Kidney capillary endothelial cell (primary cell): ENCODE results near the gene CYB561D1.
"Not testable (repeated sequence)": the region's sequence is repeated elsewhere in the genome, so short reads cannot be mapped to it uniquely, and the experiment has no call there.

Source experiments
- DNase-seq: peaks from one replicate; pipeline ENCODE4 v3.0.0-alpha.2; 2018; ENCODE audit warnings: low spot score

Gene CYB561D1, protein sequence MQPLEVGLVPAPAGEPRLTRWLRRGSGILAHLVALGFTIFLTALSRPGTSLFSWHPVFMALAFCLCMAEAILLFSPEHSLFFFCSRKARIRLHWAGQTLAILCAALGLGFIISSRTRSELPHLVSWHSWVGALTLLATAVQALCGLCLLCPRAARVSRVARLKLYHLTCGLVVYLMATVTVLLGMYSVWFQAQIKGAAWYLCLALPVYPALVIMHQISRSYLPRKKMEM

GRCh38 chr1:109493805-109494539, at the start of gene CYB561D1:
Gene CYB561D1, plus strand, starts transcription at chr1:109494094. Its CDS starts 46 bp downstream, at chr1:109494140.
- DNase-seq: peak; percentile 81

DNA sequence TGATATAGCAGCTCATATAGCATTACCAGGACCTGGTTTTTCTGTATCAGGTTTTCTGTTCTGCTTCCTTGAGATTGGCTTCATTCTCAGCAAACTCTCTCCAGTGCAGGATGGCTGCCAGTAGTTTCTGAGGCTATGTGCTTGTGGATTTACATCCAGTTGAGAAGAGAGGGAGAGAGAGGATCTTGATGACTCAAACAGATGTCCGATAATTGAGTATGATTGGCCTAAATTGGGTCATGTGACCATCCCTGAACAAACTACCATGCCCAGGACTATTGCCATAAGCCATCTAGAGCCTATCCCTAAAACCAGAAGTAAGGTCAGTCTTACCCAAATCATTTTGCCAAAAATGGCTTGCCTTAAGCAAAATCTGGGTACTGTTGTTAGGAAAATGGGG, 49.5 kb upstream of the CYB561D1 start:
- no peak for DNase-seq

- DNase-seq: not testable (repeated sequence)
Observed at GRCh38 chr1:109445949-109446695, 47.8 kb upstream of the CYB561D1 start.

DNA sequence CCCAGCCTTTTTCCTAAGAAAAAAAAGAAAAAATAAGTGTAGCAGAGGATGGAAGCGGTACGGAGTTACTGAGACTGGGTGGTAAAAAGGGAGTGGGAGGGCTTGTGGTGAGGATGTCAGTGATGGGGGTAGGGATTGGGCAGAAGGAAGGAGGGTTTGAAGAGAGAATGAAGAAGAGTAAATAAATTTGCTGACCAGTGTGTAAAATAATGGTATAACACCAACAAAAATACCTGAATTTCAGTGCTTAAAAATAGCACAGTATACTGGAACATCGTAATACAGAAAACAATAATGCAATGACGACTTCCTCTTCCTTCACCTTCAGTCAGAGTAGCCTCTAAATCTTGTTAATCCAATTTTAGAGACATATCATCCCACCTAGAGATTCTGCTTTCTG, 46.4 kb upstream of the CYB561D1 start:
- DNase-seq: no peak

DNA sequence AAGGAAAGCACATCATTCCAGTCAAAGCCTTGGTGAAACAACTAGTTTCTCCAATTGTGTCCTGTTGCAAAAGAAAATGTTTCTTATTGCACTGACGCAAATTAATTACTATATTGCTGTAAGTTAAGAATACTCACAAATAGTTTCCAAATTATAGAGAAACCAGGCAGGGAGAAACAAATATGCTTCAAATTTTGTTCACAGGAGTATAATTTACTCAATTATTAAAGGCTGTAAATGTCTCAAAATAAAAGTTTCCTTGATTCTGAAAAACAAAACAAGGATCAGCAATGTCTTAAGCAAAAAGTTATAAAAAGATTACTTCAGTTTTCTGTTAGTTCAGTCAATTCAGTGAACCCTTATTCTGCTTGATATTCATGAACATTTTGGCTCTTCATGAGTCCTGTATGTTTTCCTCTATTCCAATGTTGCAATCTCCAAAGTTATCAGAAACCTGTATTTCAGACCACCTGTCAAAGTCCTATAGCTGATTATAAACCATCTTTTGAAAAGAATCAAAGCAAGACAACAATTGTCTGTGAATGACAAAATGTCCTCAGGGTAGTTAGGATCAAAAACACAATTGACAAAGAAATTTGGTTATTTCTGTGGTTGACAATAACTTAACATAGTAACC, 39.3 kb upstream of the CYB561D1 start:
- no peak for DNase-seq

DNA sequence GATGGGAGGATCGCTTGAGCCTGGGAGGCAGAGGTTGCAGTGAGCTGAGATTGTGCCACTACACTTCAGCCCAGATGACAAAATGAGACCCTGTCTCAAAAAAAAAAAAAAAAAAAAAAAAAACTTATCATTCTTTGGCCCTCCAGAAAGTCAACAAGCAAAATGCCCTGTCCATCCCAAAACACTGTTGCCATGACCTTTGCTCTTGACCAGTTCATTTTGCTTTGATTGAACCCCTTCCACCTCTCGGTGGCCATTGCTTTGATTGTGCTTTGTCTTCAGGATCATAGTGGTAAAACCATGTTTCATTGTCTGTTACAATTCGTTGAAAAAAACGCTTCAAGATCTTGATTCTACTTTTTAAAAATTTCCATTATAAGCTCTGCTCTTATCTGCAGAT, 36.1 kb upstream of the CYB561D1 start:
- DNase-seq: no peak

GRCh38 chr1:109466125-109466451, 27.8 kb upstream of the CYB561D1 start:
- no peak for DNase-seq

DNA sequence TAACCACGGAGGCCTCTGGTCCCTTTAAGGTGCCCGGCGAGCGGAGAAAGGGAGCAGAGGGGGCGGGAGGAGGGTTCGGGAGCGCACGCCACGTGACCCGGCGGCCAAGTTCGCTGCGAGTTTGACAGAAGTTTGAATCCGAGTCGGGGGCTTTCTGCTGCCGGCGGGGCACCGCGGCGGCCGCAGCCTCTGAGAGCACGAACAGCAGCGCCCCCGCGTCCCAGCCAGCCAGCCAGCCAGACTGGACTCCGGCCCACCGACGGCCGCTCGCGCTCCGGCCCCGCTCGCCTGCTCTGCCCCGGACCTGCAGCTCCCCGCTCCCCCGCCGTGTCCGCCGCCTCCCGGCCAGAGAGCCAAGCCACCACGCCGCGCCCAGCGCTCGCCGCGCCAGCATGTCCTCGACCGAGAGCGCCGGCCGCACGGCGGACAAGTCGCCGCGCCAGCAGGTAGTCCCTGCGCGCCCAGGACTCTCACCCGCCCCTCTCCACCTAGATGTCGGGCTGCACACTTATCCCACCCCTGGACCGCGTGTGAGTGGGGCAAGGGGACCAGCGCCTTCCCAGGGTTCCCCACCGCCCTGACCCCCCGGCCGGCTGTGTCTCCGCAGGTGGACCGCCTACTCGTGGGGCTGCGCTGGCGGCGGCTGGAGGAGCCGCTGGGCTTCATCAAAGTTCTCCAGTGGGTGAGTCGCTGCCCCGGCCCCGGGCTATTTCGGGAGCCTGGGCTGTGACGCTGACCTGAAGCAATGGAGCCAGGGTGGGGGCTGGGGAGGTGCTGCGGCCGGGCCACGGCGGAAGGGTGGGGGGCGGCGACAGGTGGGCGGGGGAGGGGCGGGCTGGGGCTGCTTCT, 27.2 kb upstream of the CYB561D1 start, which contains the start of gene SYPL2:
Gene SYPL2, plus strand, starts transcription at position 95 of the 849 bp plus-strand sequence. Its CDS starts 298 bp downstream, at position 393.
- DNase-seq: no peak

DNA sequence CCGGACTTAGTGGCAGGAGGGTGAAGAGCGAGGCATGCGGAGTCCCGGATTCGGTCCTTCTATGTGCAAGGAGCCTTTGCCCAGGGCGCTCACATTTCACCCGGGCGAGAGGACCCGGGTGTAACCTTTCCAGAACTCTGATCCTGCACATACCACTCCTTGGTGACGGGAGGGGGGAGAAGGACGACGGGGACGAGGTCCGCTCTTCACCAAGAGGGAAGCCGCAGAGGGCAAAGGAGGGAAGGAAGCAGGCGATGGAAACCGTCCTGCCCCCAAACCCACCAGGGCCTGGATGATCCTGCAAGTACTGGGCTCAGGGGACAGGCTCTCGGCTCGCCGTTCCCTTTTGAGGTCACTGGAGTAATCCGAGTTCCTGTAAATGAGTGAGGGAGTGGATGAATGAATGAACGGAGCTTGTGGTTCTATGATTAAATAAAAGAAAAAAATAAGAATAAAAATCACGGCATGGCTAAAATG, 26.6 kb upstream of the CYB561D1 start:
- DNase-seq: no peak

- DNase-seq: no peak
Observed at GRCh38 chr1:109468061-109468460, 25.8 kb upstream of the CYB561D1 start.

GRCh38 chr1:109468903-109469302, 25.0 kb upstream of the CYB561D1 start:
- no peak for DNase-seq

DNA sequence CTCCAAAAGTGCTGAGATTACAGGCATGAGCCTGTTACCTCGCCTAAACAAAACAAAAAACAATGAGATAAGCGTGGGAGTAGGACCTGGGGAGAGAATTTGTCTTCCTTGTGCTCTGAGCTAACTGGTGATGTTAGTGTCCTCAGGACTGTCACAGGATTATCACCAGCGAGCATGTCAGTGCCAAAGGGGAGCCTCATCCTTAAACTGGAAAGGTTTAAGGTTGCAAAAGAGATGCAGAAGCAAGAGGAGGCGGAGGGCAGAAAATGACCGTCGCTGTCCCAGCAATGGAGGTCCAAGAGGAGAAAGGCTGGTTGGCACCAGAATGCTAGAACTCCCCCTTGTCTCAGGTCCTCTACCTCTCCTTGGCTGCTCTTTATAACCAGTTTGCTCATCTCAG, 23.6 kb upstream of the CYB561D1 start:
- DNase-seq: no peak

GRCh38 chr1:109472779-109473178, 21.1 kb upstream of the CYB561D1 start:
- no peak for DNase-seq

DNA sequence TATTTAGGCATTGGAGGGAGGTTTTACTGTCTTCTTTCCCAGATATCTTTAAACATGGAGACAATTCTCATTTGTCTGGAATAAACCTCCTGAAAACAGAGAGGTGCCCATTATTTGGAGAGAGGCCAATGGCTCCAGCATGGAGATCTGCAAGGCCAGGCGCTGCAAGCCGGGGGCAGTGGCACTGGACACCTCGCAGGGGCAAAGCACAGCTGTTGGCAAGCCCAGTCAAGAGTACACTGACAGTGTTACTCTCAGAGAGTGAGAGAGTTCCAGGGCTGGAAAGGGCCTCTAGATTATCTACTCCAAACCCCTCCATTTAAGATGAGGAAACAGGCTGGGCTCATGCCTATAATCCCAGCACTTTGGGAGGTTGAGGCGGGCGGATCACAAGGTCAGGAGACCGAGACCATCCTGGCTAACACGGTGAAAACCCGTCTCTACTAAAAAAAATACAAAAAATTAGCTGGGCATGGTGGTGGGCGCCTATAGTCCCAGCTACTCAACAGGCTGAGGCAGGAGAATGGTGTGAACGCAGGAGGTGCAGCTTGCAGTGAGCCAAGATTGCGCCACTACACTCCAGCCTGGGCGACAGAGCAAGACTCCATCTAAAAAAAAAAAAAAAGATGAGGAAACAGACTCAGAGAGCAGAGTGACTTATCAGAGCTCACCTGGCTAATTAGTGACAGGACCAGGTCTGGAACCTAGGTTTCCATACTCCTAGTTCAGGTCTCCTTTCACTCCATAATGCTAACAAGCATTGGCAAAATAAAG, 20.4 kb upstream of the CYB561D1 start:
- DNase-seq: not testable (repeated sequence)

DNA sequence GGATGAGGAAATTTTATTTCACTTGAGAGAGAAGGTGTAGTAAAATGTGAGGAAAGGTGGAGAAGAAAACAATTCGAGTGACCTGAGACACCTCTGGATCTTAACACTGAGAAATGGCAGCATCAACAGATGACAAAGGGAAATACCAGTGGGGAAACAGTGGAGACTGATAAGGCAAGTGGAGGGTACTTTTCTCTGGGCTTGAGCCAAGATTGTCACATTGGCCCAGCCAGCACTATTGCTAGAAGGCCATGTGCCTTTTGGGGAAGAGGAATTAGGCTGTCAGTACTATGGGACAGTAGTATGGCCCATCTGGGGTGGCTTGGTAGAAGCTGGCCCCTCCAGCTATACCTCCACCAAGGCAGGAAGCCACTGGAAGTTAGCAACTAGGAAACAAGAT, 19.2 kb upstream of the CYB561D1 start:
- DNase-seq: no peak

DNA sequence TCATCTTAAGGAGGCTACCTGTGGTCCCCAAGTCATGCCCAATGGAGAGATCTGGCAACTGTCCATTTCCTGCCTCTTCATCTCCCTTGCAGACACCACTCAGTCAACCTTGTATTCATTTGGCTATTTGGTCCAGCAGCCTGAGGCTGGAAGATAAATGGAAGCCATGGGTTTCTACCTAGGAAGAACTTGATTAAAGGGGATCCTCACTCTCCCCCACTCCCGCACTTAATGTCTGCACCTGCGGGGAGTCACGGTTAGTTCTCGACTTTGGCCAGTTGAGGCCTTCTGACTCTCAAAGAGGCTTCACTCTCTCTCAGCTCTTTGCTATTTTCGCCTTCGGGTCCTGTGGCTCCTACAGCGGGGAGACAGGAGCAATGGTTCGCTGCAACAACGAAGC, 18.6 kb upstream of the CYB561D1 start:
- DNase-seq: no peak

DNA sequence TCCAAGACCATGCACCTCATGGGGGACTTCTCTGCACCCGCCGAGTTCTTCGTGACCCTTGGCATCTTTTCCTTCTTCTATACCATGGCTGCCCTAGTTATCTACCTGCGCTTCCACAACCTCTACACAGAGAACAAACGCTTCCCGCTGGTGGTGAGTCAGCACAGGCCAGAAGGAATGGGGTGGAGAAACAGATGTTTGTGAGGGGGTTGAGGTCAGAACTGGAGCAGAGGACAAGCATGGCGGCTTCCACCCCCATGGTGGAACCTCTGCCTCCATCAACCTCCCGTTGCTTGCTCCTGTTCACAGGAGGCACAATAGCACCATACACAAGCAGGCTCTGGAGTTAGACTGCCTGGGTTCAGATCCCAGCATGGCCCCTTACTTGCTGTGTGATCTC, 17.1 kb upstream of the CYB561D1 start:
- DNase-seq: no peak

DNA sequence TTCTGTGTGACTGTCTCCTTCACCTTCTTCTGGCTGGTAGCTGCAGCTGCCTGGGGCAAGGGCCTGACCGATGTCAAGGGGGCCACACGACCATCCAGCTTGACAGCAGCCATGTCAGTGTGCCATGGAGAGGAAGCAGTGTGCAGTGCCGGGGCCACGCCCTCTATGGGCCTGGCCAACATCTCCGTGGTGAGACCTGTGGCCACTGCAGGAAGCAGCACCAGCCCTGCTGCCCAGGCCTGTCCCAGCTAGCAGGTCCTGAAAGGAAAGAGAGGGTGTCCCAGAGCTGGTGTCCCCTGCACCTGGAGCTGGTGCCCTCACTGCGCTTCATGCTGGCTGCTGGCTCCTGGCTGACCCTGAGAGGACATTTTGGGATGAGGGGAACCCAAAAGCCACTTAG, 16.1 kb upstream of the CYB561D1 start:
- no peak for DNase-seq

DNA sequence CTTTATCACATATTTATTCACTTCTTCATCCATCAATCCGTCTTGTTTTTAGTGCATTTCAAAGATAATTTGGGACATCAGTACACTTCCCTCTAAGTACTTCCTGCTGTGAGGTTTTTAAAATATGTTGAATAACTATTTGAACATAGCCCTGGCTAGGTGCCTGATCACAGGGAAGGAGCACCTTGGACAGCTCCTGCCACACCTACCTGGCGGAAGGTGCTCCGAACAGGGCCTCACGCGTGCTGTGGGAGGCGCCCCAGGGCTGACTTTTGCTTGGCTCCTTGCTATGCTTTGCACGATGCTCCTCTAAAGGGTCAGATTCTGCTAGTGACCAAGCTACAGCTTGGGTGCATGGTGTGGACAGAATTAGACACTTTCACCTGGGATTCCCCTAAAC, 15.1 kb upstream of the CYB561D1 start:
- DNase-seq: no peak

DNA sequence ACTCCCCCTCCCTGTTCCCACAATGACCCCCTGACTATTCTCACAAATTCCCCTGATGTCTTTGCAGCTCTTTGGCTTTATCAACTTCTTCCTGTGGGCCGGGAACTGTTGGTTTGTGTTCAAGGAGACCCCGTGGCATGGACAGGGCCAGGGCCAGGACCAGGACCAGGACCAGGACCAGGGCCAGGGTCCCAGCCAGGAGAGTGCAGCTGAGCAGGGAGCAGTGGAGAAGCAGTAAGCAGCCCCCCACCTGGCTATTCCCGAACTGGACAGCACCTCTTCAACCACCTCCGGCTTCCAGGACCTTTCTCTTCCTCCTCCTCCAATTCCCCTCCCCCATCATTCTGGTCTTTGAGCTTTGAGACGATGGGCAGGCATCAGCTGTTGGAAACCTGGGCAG, 14.6 kb upstream of the CYB561D1 start:
- DNase-seq: no peak

DNA sequence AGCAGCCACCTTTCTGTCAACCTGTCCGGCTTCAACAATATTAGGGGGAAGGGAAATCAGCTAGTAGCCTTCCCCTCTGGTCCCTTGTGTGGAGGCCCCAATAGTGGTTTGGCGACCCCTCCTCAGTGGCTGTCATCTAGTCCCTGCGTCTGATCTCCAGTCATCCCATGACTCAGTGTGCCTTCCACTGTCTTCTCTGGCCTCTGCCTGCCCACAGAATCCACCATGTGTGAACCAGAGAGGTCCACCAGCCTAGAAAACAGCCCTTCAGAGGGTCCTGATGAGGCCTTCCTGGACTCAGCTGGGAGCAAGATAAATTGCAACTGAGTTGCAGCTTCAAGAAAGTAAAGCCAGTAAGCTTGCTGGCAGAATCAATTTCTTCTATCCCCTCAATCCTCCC, 14.0 kb upstream of the CYB561D1 start:
- no peak for DNase-seq
